HepG2 (cell line): Measurements from ENCODE around the gene FHIT. TPM values are rescaled to one million over a fixed set of nuclear protein-coding genes. Genes with fewer than 3 reads are reported as not detected.

Experiments
- ATAC-seq: fragments of 200-7000 bp; cut with Tn5 transposase; 3 replicates; pipeline ENCODE4 v1.9.1; 2020; ENCODE audit warnings: mild to moderate bottlenecking, moderate library complexity
- BruUV-seq: library from RNA; stranded (reverse); fragments of 400-500 nt; replicated peaks from 2 replicates; lab custom pipeline; 2021; lab: Mats Ljungman, UMichigan
- CTCF ChIA-PET: fragments of 300-600 bp; formaldehyde crosslinking; extraction: SDS; loops from one replicate; lab custom pipeline; 2021; ENCODE audit warnings: low total read pairs, inconsistent platforms, low intra/inter-chr PET ratio; lab: Yijun Ruan, JAX
- POLR2A ChIA-PET: fragments of 350-600 bp; sonication (Branson Sonifier 250); formaldehyde crosslinking; loops from one replicate; lab custom pipeline; 2020; ENCODE audit warnings: antibody characterized with exemption, inconsistent platforms; lab: Yijun Ruan, JAX
- DNase-seq: peaks from one replicate; pipeline ENCODE4 v3.0.0-alpha.2; 2015; ENCODE audit warnings: low spot score
- FAIRE-seq: peaks from 3 replicates; lab custom pipeline; 2011; peaks lifted over from hg19 to GRCh38; lab: Jason Lieb, UNC
- H2AFZ ChIP-seq: one replicate; pipeline ENCODE4 v1.6.1; 2011; ENCODE audit warnings: low read length, inconsistent platforms
- H3K27ac ChIP-seq: fragments of 300-600 bp; 3 replicates; pipeline ENCODE4 v1.8.0; 2011; ENCODE audit warnings: mixed run types, mild to moderate bottlenecking, mixed read lengths, low read length, inconsistent platforms; ENCODE audit not compliant: insufficient read depth; ENCODE audit errors: extremely low read length
- H3K27me3 ChIP-seq, 2 experiments: fragments of 200-600 bp in 1 of 2; 2 replicates in 1 of 2; 3 replicates in 1 of 2; pipeline versions ENCODE4 v1.6.0 to v1.8.0; 2011; ENCODE audit warnings: low read length in 2 of 2, mild to moderate bottlenecking in 2 of 2, moderate library complexity in 2 of 2, inconsistent platforms in 1 of 2; ENCODE audit not compliant: insufficient read depth in 2 of 2, control insufficient read depth in 1 of 2
- H3K36me3 ChIP-seq, 2 experiments: fragments of 200-600 bp in 1 of 2; replicated peaks in 1 of 2; 2 replicates in 1 of 2; 3 replicates in 1 of 2; pipeline versions ENCODE4 v1.5.1 to v1.8.0; 2011; ENCODE audit warnings: low read length in 2 of 2, inconsistent platforms in 1 of 2; ENCODE audit not compliant: insufficient read depth in 2 of 2, control insufficient read depth in 1 of 2
- H3K4me1 ChIP-seq: 2 replicates; pipeline ENCODE4 v1.5.1; 2012; ENCODE audit warnings: low read length, inconsistent platforms; ENCODE audit not compliant: insufficient read depth
- H3K4me2 ChIP-seq: 2 replicates; pipeline ENCODE4 v1.6.0; 2011; ENCODE audit warnings: low read depth, low read length, inconsistent platforms
- H3K4me3 ChIP-seq, 3 experiments: fragments of 200-600 bp in 1 of 3; sonication (generic), shearing (Covaris generic) in 1 of 3; replicated peaks in 1 of 3; 2 replicates each; pipeline ENCODE4 v1.5.1; 2011 to 2016; ENCODE audit warnings: low read length in 3 of 3, inconsistent platforms in 2 of 3, low read depth in 2 of 3, mild to moderate bottlenecking in 2 of 3, control low read depth in 1 of 3, mixed read lengths in 1 of 3; ENCODE audit not compliant: insufficient read depth in 1 of 3
- H3K79me2 ChIP-seq: one replicate; pipeline ENCODE4 v1.6.1; 2011; ENCODE audit warnings: low read length, inconsistent platforms; ENCODE audit not compliant: insufficient read depth
- H3K9ac ChIP-seq: 2 replicates; pipeline ENCODE4 v1.6.0; 2011; ENCODE audit warnings: mild to moderate bottlenecking, low read depth, low read length, inconsistent platforms; ENCODE audit not compliant: insufficient read depth
- H3K9me3 ChIP-seq: 2 replicates; pipeline ENCODE4 v1.5.1; 2012; ENCODE audit warnings: mild to moderate bottlenecking, low read length
- H4K20me1 ChIP-seq: 2 replicates; pipeline ENCODE4 v1.6.0; 2011; ENCODE audit warnings: inconsistent platforms, mild to moderate bottlenecking, low read length, moderate library complexity; ENCODE audit not compliant: insufficient read depth
- GTF2F1 ChIP-seq: fragments of 150-350 bp; IDR thresholded peaks from 2 replicates; pipeline ENCODE4 v1.6.1; 2014; ENCODE audit warnings: low read length
- MXI1 ChIP-seq: IDR thresholded peaks from 3 replicates; pipeline ENCODE4 v1.6.1; 2012; ENCODE audit warnings: low read depth, low read length, inconsistent platforms, borderline replicate concordance
- NFKBIZ ChIP-seq: IDR thresholded peaks from 2 replicates; pipeline ENCODE4 v1.6.1; 2018; ENCODE audit warnings: missing genetic modification reagents, missing compliant biosample characterization
- POLR2AphosphoS2 ChIP-seq: IDR thresholded peaks from 2 replicates; pipeline ENCODE4 v1.6.1; 2011; ENCODE audit warnings: low read depth, low read length, improper control_type of control experiment
- RFXANK ChIP-seq: IDR thresholded peaks from 2 replicates; pipeline ENCODE4 v1.6.1; 2016
- SMAD9 ChIP-seq: sonication (generic); formaldehyde crosslinking; IDR thresholded peaks from 2 replicates; pipeline ENCODE4 v1.5.1; 2020; ENCODE audit warnings: mild to moderate bottlenecking, missing genetic modification reagents
- ZNF230 ChIP-seq: sonication (generic); formaldehyde crosslinking; IDR thresholded peaks from 2 replicates; pipeline ENCODE4 v1.4.0; 2020; ENCODE audit warnings: mild to moderate bottlenecking, missing genetic modification reagents
- ZNF432 ChIP-seq: sonication (generic); formaldehyde crosslinking; IDR thresholded peaks from 2 replicates; pipeline ENCODE4 v1.5.0; 2020; ENCODE audit warnings: missing genetic modification reagents, mild to moderate bottlenecking, borderline replicate concordance
- WGBS: methylation state at CpG from one replicate; pipeline ENCODE4 v1.1.6; 2017; ENCODE audit warnings: low lambda C conversion rate; 5-methylcytosine and 5-hydroxymethylcytosine counted together
- in situ Hi-C: cut with HindIII; loops from 2 replicates; pipeline ENCODE4 v1.10.0; 2017; ENCODE audit warnings: low pct_unique_long_range_greater_than_20kb; ENCODE audit not compliant: extremely low pct_ligation_motif_present
- intact Hi-C: fragments of 100-400 bp; cut with micrococcal nuclease; formaldehyde crosslinking; loops from one replicate; pipeline ENCODE4 v1.10.0; 2022; ENCODE audit not compliant: unreplicated experiment
- polyA plus RNA-seq, 8 experiments: library from polyadenylated mRNA; depleted of rRNA in 3 of 8; stranded (reverse) in 7 of 8; unstranded in 1 of 8; fragments of >200 nt; fragmentation: Illumina TruSeq in 4 of 8; extraction: Trizol in 4 of 8; gene quantifications; 2 replicates each; pipeline versions ENCODE4 v1.2.1 to v1.2.3, GENCODE V29; 2011 to 2016; ENCODE audit warnings: low read depth in 4 of 8, missing spikeins in 1 of 8, mixed read lengths in 1 of 8; ENCODE audit not compliant: insufficient read depth in 1 of 8
- total RNA-seq, 5 experiments: library from RNA; depleted of rRNA; stranded (reverse); fragments of >200 nt; fragmentation: Illumina TruSeq; extraction: Trizol; gene quantifications; 2 replicates each; pipeline ENCODE4 v1.2.3, GENCODE V29; 2016; ENCODE audit warnings: low read depth in 1 of 5
- TF ChIP-seq, protein P1 (sequence below): sonication (generic); formaldehyde crosslinking; IDR thresholded peaks from 2 replicates; pipeline ENCODE4 v1.5.1; 2020; ENCODE audit warnings: mild to moderate bottlenecking, missing genetic modification reagents
- TF ChIP-seq, protein P2 (sequence below): sonication (generic); formaldehyde crosslinking; IDR thresholded peaks from 2 replicates; pipeline ENCODE4 v1.5.0; 2020; ENCODE audit warnings: missing genetic modification reagents

The FHIT gene
- total and polyA plus RNA-seq, 2 of the 13 experiments (the other 11 are each of a cell fraction or from before 2014, with no cell fraction given): 4.0 to 4.6 TPM

GRCh38 chr3:61152071-61152470 lies 99.2 kb downstream of the FHIT start:
- no peak overlapping the region for H2AFZ ChIP-seq
- no peak for ATAC-seq
- in situ Hi-C loops: no loop called here
- POLR2A ChIA-PET: no interaction called here
- no peak overlapping the region for H3K4me2 ChIP-seq
- TF ChIP-seq POLR2AphosphoS2: no peak
- TF ChIP-seq ZNF432 (CRISPR knock-in tag): no peak
- TF ChIP-seq MXI1: no peak
- TF ChIP-seq GTF2F1: no peak
- TF ChIP-seq NFKBIZ (CRISPR knock-in tag): no peak
- TF ChIP-seq, protein P1, sequence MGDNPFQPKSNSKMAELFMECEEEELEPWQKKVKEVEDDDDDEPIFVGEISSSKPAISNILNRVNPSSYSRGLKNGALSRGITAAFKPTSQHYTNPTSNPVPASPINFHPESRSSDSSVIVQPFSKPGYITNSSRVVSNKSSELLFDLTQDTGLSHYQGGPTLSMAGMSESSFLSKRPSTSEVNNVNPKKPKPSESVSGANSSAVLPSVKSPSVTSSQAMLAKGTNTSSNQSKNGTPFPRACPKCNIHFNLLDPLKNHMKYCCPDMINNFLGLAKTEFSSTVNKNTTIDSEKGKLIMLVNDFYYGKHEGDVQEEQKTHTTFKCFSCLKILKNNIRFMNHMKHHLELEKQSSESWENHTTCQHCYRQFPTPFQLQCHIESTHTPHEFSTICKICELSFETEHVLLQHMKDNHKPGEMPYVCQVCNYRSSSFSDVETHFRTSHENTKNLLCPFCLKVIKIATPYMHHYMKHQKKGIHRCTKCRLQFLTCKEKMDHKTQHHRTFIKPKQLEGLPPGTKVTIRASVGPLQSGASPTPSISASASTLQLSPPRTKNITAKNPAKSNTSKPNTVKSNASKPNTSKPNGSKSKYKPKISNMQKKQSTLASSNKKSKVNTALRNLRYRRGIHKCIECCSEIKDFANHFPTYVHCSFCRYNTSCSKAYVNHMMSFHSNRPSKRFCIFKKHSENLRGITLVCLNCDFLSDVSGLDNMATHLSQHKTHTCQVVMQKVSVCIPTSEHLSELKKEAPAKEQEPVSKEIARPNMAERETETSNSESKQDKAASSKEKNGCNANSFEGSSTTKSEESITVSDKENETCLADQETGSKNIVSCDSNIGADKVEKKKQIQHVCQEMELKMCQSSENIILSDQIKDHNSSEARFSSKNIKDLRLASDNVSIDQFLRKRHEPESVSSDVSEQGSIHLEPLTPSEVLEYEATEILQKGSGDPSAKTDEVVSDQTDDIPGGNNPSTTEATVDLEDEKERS: no peak
- TF ChIP-seq RFXANK (CRISPR knock-in tag): no peak
- TF ChIP-seq, protein P2, sequence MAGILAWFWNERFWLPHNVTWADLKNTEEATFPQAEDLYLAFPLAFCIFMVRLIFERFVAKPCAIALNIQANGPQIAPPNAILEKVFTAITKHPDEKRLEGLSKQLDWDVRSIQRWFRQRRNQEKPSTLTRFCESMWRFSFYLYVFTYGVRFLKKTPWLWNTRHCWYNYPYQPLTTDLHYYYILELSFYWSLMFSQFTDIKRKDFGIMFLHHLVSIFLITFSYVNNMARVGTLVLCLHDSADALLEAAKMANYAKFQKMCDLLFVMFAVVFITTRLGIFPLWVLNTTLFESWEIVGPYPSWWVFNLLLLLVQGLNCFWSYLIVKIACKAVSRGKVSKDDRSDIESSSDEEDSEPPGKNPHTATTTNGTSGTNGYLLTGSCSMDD: no peak
- TF ChIP-seq SMAD9 (CRISPR knock-in tag): no peak
- no peak for TF ChIP-seq ZNF230 (CRISPR knock-in tag)
- TF ChIP-seq, all 625 proteins: peak for 0
- no peaks in the 10 kb centered on the region for H3K9me3 ChIP-seq
- no peaks in the 10 kb centered on the region; a peak in 1 of 5 replicates for H3K27me3 ChIP-seq
- no TSS peak for BruUV-seq
- no peaks in the 10 kb centered on the region for H3K79me2 ChIP-seq
- intact Hi-C loops: no loop called here
- 71% methylated on average over 1 of the region's 1 CpG for WGBS
- H3K9ac ChIP-seq: no peak overlapping the region
- H3K27ac ChIP-seq: no peak overlapping the region
- no peaks in the 10 kb centered on the region for H4K20me1 ChIP-seq
- CTCF ChIA-PET: no interaction called here
- H3K36me3 ChIP-seq: no peaks in the 10 kb centered on the region
- no peak overlapping the region for H3K4me3 ChIP-seq
- H3K4me1 ChIP-seq: no peaks in the 10 kb centered on the region
- FAIRE-seq: no peak
- DNase-seq: no peak
